HG03095 (cell line): ENCODE measurements around the gene CCDC60.

Experiments used
- ATAC-seq: cut with Tn5 transposase; IDR thresholded peaks from one replicate; pipeline ENCODE4 v1.9.1; 2021; ENCODE audit warnings: moderate library complexity; ENCODE audit not compliant: unreplicated experiment

The CCDC60 gene, protein sequence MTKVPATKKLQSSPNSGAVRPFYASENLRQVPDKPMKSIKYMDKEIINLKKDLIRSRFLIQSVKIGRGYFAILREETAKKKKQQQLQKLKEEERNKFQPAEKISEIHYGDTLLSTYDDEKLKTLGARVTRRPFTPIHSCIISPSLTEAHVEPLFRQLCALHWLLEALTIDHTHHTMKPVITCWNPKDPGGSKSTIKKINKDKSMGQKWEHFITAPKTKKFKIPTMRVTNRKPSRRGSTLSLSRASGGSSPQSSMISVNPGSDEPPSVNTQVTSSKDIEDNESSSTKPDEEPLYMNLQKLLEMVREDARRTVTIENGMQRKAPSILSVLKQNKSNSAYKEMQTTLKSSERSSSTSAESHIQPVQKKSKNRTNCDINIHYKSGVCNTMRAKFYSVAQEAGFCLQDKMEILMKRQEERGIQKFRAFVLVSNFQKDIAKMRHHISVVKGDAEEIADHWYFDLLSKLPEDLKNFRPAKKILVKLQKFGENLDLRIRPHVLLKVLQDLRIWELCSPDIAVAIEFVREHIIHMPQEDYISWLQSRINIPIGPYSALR

DNA sequence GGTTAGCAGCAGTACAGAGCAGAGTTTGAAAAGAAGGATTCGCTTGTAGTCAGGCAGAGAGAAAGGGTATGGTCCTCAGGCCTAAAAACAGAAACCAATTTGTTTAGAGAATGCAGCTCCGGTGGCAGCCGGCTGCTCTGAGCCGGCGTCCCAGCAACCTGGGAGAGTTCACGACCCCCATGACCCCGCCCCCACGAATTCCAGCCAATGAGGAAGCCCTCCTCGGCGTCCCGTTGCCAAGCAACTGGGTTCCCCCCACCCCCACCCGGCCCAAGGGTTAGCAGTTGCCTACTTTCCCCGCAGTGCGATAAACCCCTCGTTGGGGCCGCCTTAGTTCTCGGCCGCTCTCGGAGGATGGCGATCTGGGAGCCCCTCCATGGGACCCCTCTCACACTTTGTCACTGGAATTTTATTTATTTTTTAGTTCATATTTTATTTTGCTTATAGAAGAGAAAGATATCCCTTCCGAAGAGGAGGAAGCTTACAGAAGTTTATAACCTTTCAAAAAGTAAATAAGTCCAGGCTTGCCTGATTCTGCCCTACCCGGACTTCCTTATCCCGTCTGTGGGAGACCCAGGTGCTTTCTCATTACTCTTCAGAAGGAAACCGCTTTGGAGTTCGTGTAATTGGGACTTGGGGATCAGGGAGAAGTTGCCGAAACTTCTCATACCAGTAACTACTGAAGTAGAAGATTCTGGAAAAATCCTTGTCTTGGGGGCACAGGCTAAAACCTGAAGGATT lies at the start of gene CCDC60:
CCDC60 (plus strand) TSS at position 300 of the 741 bp plus-strand sequence. CDS start 448 bp downstream, outside the sequence.
- ATAC-seq: no peak

DNA sequence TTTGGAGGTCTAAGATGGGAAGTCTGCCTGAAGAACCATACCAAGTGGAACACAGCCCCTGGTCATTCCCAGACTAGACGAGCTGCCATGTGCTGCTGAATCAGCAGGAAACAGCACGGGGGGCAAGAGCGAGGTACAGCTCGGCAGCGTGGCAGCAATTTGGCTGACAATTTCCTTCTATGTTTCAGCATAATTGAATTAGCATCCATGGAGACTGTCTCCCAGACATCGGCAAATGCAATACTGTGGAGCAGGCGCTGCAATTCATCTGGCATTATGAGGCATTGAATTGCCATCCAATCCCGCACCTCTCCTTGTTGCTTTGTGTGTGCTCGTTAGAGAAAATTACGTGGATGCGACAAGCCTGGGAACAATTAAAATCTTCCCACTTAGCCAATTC lies 46.0 kb upstream of the CCDC60 start:
- no peak for ATAC-seq

DNA sequence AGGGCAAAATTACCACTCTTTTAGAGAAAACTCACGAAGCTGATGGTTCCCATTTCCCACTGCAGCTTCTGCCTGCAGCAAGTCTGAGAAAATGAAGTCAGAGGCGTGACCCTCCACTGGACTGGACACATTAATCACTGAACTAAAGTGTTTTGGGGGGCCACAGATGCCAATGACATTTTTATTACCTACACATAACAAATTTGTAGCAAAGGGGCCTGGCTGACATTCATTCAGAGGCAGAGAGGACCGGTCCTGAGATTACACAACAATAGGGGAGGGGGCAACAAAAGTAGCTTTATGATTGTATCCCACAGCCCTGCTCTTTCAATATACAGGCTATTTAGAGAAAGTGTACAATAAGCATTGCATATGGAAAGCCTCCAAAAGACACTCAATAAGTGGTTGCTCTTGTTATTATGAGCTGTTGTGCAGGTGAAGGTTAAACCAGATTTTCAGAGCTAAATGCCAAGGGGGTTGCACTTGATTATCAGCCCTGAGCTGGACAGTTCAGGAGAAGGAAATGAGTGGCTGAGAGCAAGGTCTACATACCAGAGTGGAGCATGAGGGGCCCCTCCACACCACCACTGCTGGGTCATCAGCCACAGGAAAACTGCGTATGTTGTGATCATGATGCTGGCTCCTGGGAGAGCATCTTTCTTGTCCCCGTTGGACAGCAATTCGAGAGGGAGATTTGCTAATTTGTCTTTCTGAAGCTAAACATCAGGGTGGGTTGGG lies 41.5 kb upstream of the CCDC60 start:
- ATAC-seq: no peak

DNA sequence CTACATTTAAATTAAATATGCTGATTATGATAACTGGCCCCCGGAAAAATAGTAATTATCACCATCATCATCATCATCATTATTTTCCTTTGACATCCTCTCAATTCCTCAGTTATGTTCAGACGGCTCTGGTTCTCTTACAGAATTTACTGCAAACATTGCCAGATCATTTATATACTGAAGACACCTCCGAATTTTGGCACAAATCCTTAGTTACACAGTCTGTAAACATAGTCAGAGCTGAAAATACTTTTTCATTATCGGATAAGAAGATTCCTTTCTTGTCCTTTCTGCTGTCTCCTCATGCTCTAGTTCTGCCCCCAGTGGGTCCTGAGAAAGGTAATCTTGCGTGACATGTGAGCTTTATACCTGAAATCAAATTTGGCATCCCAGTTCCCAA lies 40.3 kb upstream of the CCDC60 start:
- no peak for ATAC-seq

DNA sequence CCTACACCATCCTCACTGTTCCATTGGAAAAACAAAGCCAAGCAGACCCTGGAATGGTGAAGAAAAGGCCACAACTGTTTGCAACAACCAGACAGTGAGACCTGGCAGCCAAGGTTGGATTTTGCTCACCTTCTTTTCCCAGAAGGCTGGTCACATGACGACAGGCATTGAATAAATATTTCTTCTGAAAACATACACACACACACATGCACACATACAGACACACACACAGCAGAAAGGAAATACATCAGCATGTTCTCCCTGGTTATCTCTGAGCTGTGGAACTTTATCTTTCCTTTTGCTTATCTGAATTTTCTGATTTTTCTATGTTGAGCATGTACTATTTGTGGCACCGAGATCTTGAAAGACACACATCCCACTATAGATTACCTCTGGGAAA lies 38.0 kb upstream of the CCDC60 start:
- no peak for ATAC-seq

DNA sequence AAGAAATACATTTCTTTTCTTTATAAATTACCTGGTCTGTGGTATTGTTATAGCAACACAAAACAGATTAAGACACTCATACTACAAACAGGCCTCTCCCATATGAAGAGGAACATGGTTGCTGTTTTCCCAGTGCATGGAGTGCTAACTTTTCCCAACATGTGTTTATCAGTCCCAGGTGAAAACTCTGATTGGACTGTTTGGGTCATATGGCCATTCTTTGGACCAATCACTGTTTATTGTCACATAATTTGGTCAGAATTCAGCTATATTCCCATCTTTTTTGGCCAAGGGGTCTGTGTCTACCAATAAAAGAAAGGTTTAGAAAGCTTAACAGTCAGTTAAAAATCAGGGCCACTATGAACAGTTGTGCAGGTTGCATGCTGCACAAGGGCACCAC lies 35.4 kb upstream of the CCDC60 start:
- no peak for ATAC-seq

DNA sequence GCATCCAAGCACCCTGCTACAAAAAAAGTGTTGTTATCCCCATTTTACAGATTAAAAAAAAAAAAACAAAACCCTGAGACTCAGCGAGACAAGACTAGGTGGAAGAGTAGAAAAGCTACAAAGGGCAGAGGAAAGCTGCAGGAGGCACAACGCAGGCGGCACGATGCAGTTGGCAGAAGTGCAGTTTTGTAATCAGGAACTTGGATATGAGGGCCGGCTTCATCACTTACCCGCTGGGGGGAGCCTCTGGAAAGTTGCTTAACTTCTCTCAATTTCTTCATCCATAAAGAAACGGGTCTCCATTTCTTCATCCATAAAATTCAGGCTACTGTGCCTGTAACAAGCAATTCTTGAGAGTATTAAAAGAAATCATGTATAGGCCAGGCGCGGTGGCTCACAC lies 33.1 kb upstream of the CCDC60 start:
- ATAC-seq: no peak

DNA sequence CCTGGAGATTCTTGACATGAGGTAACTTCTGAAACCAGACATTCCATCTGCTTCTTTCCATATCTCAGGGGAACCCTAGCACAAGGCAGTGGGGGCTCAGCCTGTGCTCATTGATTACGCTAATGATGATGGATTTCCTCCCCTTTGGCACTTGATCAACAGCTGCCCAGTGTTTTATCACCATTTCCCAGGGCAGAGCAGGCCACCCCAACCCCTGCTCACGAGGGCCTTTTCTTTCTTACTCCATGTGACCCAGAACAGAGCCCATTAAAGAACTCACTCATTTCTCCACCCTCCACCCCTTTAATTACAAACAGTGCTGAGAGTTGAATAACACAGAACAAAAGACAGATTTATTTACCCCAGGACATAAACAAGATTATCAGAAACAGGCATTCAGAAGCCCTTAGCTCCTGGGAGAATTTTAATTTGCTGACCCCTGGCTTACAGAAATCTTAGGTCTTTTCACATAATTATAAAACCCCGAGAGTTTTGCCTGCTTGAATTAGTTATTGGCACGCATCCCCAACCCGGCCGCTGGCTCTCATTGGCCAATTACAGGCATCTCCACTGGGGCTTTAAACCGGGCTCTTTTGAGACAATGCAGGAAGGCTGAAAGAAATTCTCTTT lies 32.0 kb upstream of the CCDC60 start:
- ATAC-seq: no peak

DNA sequence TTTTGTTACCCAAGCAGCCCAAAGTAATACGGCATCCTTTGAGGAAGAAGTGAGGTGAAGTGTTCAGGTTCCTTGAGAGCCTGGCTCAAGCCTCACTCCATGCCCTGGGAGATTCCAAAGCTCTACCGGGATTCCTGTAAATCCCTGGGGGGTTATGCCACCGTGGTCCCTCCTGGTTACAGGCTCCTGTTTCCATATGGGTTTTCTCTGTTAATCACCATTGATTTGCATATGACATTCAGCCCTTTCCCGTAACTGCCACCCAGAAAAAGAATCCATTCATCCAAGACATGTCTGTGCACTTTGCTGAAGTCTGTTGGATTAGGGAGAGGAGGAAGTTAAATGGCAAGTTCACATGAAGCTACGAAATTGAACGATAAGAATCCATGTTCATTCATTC lies 27.9 kb upstream of the CCDC60 start:
- ATAC-seq: no peak

DNA sequence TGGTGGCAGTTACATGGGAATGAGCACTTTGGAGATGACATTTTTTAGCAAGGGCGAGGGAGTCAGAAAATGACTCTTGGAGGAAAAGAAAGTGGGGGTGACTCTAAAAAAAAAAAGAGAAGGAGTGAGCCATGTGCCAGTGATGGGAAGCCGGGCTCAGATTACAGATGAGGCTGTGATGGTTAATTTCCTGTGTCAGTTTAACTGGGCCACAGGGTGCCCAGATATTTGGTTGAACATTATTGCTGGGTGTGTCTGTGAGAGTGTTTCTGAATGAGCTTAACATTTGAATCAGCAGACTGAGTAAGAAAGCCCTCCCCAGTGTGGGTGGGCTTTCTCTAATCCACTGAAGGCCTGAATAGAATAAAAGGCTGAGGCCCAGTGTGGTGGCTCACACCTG lies 26.8 kb upstream of the CCDC60 start:
- ATAC-seq: no peak

DNA sequence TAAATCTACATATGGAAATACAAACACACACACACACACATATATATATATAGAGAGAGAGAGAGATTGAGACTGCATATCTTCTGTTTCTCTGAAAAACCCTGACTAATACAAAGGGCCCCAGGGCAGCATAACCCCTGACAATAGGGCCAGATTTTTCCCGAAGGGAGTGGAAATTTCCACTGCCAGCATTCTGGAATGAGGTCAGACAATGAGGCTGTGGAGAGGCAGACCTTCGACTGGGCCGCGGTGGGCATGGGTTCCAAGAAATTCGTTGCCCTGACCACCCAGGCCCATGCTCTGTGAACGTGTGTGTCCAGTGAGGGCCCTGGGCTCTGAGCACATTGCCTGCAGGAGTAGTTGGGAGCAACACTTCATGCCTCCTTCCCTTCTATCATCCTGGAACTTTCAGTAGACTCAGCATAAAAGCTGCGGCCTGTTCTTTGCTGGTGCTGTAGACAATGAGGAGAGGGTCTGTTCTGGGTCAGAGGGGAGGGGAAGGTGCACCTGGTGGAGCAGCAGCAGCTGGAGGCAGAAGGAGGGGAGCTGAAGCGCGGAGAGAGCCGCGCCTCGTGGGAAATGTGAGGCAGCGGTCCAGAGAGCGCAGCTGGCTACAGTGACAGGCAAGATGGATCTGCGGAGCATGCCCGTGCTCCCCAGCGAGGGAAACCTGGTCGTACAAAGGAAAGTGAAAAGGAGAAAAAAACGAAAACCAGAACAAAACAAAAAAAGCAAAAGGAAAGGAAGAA lies 25.6 kb upstream of the CCDC60 start:
- no peak for ATAC-seq

DNA sequence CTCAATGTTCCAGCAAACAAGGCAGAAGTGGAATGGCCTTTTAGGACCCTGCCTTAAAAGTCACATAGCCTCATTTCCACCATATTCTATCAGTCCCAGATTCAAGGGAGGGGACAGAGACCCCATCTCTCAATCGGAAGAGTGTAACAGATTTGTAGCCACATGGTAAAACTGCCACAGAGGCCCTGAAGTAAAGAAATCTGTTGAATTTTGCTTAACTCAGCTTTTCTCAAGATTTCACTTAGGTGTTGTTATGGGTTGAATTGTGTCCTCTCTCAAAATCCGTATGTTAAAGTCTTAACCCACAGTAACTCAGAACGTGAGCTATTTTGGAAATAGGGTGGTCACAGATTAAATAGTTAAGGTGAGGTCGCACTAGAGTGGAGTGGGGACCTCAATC lies 22.7 kb upstream of the CCDC60 start:
- ATAC-seq: no peak

DNA sequence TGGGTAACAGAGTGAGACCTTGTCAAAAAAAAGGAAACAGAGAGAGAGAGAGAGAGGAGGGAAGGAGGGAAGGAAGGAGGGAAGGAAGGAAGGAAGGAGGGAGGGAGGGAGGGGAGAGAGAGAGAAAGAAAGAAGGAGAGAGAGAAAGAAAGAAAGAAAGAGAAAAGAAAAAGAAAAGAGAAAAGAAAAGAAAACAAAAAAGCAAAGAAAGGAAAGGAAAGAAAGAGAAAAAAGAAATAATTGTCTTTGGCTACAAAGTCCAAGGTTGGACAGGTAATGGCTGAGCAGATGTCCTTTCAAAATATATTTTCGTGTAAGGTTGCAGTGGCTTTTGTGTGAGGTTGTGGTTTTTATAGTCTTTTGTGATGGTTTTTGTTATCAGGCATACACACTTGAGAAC lies 21.6 kb upstream of the CCDC60 start:
- no peak for ATAC-seq

DNA sequence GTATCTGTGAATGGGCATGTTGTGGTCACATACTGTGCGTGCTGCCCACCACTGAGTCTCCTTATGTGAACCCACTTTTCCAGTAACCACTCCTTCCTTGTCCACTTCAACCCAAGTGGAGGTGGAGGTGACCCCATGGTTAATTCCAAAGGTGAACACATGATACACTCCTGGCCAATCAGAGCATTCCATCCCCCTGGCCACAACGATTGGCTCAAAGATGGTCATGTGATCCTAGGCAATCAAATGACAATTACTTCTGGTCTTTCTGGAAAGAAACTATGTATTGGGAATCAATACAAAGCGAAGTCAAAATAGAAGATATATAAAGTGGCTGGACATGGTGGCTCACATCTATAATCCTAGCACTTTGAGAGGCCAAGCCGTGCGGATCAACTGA lies 20.2 kb upstream of the CCDC60 start:
- ATAC-seq: no peak

DNA sequence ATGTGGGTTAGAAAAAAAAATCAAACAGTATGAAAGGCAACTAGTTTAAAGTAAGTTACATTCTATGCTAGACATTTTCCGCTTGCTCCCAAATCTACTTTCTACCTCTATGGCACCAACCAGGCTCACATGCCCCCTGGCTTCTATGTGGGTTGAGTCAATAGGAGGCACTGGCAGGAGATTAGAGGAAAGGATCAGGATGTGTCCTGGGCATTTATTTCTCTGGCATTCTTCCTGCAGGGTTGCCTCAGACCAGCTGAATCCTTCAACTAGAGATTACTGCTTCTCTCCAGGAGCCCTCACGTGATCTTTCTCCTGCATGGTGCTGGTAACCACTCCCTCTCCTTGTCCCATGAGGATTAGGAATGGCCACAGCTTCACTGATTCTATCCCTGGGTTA lies 14.9 kb upstream of the CCDC60 start:
- ATAC-seq: no peak

DNA sequence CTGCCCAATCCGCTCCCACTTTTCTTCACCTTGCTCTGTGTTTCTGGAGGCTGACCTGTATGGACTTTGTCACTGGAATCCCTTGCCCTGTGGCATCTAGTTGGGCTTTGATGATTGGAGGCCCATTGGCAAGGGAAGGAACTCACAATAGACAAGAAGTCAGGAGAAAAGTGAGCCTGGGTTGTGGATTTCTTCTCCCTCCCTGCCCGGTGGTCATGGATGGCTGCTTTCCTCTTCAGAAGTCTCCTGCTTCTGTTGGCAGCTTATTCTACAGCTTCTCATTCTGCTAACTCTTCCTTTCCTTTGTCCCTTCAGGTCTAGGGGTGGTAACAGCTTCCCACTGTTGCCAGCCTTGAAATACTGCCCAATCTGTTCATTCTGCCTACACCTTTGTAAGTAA lies 13.9 kb upstream of the CCDC60 start:
- ATAC-seq: no peak

DNA sequence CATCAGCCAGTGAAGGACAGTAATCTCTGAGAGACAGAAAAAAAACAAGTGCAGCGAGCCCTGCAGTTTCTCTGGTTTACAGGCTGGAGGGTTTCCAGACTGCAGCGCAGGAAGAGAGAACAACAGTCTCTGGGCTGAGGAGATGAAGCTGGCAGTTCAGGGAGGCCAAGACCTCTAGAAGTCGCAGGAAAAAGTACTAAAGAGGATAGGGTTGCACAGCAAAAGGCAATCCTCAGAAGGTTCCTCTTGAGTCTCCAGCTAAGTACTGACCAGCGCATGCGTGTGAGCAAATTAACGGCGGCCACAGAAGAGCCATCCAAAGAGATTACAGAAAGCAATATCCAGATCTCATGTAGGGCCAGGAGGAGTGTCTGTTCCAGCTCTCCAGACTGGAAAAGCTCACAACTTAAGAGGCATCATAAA lies 12.2 kb upstream of the CCDC60 start:
- ATAC-seq: no peak

DNA sequence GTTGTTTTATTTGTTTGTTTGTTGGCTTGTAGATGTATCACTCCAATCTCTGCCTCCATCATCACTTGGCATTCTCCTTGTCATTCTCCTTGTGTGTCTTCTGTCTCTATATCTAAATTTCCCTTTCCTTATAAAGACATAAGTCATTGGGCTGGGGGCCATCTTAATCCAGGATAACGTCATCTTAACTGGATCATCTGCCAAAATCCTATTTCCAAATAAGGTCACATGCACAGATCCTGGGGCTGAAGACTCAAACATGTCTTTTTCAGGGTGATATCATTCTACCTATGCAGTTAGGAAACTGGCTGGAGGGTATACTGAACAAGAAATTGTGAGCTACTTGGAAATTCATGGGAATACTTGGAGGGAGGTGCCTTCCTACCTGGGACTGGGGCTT lies 8.7 kb upstream of the CCDC60 start:
- no peak for ATAC-seq

DNA sequence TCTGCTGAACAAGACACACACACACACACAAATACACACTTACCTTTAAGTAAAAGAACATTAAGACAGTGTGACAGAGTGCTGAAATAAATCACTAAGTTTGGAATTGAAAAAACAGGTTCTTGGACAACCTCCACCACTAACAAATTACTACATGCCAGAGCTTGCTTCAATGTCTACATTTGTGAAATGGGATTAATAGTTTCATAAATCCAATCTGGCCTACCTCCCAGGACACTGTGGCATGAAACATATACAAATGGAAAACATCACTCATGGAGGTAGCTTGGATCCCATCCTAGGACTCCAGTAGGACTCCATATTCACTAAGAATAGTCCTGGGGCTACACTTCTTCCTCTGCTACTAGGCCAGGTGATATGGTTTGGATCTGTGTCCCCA lies 8.2 kb upstream of the CCDC60 start:
- ATAC-seq: no peak

DNA sequence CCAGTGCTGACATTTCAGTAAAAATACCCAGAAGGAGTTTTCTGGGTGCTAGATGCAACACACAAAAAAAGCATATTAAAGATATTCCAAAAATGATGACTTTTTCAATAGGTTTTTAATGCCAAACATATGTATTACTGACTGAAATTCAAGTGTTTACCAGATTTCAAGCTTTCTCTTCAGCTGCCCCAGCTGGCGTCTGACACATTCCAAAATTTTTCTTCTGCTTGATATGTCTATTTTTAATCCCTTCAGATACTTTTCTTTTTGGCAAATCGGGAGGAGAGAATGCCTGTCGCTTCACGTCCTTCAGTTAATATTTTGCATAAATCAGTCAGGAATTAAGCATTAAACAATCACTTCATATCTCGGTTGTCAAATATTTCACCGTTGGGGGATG lies 7.1 kb upstream of the CCDC60 start:
- no peak for ATAC-seq
